Heart left ventricle (tissue), 16 donors: Measurements from ENCODE around the gene OLFM2. TPM values are rescaled to one million over a fixed set of nuclear protein-coding genes. Genes with fewer than 3 reads are reported as not detected.

Experiments
- ATAC-seq, 4 donors: fragments of 200-7000 bp; cut with Tn5 transposase; one replicate each; pipeline ENCODE4 v1.9.1; 2020 to 2022; ENCODE audit warnings: moderate library complexity in 4 of 4, mild to moderate bottlenecking in 3 of 4, moderate number of reproducible peaks in 1 of 4
- DNase-seq, 5 donors: peaks; one replicate each; pipeline ENCODE4 v3.0.0-alpha.2; 2020
- H3K27ac ChIP-seq, 12 donors: fragments of 200-600 bp; sonication (generic) in 4 of 12; one replicate each; pipeline versions ENCODE4 v1.5.0 to v1.8.0; 2016 to 2022; ENCODE audit warnings: mild to moderate bottlenecking in 2 of 12
- H3K27me3 ChIP-seq, 9 donors: fragments of 200-600 bp; sonication (generic) in 2 of 9; one replicate each; pipeline versions ENCODE4 v1.5.1 to v1.8.0; 2016 to 2022; ENCODE audit warnings: mild to moderate bottlenecking in 3 of 9
- H3K36me3 ChIP-seq, 9 donors: fragments of 200-600 bp; sonication (generic) in 2 of 9; one replicate each; pipeline versions ENCODE4 v1.5.0 to v1.8.0; 2018 to 2022; ENCODE audit warnings: mild to moderate bottlenecking in 2 of 9
- H3K4me1 ChIP-seq, 12 donors: fragments of 200-600 bp; sonication (generic) in 4 of 12; one replicate each; pipeline versions ENCODE4 v1.5.0 to v1.8.0; 2016 to 2022; ENCODE audit warnings: mild to moderate bottlenecking in 3 of 12
- H3K4me3 ChIP-seq, 12 donors: fragments of 200-600 bp; sonication (generic) in 4 of 12; one replicate each; pipeline versions ENCODE4 v1.5.0 to v1.8.0; 2017 to 2022; ENCODE audit warnings: mild to moderate bottlenecking in 9 of 12, moderate library complexity in 4 of 12
- H3K9me3 ChIP-seq, 12 donors: fragments of 200-600 bp; sonication (generic) in 4 of 12; one replicate each; pipeline versions ENCODE4 v1.5.0 to v1.8.0; 2016 to 2022; ENCODE audit warnings: mild to moderate bottlenecking in 1 of 12
- POLR2A ChIP-seq, 2 donors: fragments of 450-650 bp; IDR thresholded peaks; one replicate each; pipeline ENCODE4 v1.6.1; 2017; ENCODE audit warnings: antibody characterized with exemption in 2 of 2, mild to moderate bottlenecking in 2 of 2, moderate library complexity in 2 of 2
- WGBS, 4 donors: extraction: QIAGEN DNeasy Blood & Tissue Kit in 2 of 4; methylation state at CpG; one replicate each; pipeline versions ENCODE4 v1.1.5 to v1.1.7; 2013 to 2018; 5-methylcytosine and 5-hydroxymethylcytosine counted together
- intact Hi-C, 10 donors: fragments of 100-400 bp; cut with DNase I; formaldehyde crosslinking; loops; one replicate each; pipeline versions ENCODE4 v1.11.1 to v1.14.2; 2022
- polyA plus RNA-seq, 2 donors: library from polyadenylated mRNA; stranded (reverse); fragments of 200-250 nt; gene quantifications; one replicate each; pipeline ENCODE4 v1.2.3, GENCODE V29; 2013
- total RNA-seq, 9 donors: library from RNA; depleted of rRNA in 2 of 9; stranded (reverse); fragments of >200 nt in 2 of 9; fragmentation: NEBNext Ultra II Directional in 3 of 9; extraction: Animal tissue kit (Norgen Biotek cat#: 25700) in 3 of 9; gene quantifications; one replicate each; pipeline versions ENCODE4 v1.1.0 to v1.2.4, GENCODE V29; 2016 to 2023
- TF ChIP-seq, protein P1 (sequence below), 12 donors: fragments of 200-600 bp; sonication (generic) in 4 of 12; IDR thresholded peaks; one replicate each; pipeline versions ENCODE4 v1.5.0 to v1.8.0; 2018 to 2022; ENCODE audit warnings: antibody characterized with exemption in 12 of 12, mild to moderate bottlenecking in 5 of 12
- donor health status: ischemic (EF 13 %, LVEDD 7.1; RV severe dilation, severe dysfunction).
- donor health status: healthy with polysubstance abuse.
- donor health status: DM: no; HTN: yes; CAD: no.
- donor health status: DM: no; HTN: no; CAD: no.
- donor health status: ischemic (EF 25% LVEDD 6.9; RV normal size, moderate dysfunction).
- donor health status: ischemic (EF 25% LVEDD 5.7; RV mildly dilated, moderate dysfunction).
- donor health status: healthy.
- donor health status: DM: yes; HTN: yes; CAD: no.
- donor health status: ischemic (EF 35%, LVEDD 5.7; RV mildly dilated, moderate dysfunction).
- donor health status: nonischemic (EF 11% LVEDD 7.7; RV severe dilation, severe dysfunction).
- donor health status: DM: yes; HTN: yes; CAD: no.
- donor health status: PGD.
- donor health status: ischemic (EF 29% LVEDD 5.4; RV normal size, mild dysfunction).
- donor health status: nonischemic (EF 23%, LVEDD 6.1; RV moderate dilation, normal function).

Gene OLFM2
- total and polyA plus RNA-seq, 11 donors = 0.67 to 4.6 (median 2.4) TPM

DNA sequence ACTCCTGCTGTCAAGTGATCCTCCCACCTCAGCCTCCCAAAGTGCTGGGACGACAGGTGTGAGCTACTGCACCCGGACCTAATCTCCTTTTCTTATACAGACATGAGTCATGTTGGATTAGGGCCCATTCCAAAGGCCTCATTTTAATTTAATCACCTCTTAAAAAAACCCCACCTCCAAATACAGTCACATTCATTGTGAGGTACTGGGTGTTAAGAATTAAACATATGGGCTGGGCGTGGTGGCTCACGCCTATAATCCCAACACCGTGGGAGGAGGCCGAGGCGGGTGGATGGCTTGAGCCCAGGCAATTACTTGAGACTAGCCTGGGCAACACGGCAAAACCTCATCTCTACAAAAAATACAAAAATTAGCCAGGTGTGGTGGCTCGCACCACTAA lies 54.6 kb downstream of the OLFM2 start:
- no peaks in the 10 kb centered on the region for H3K36me3 ChIP-seq
- intact Hi-C loops = no loop called here
- no peak for ATAC-seq
- no peak for TF ChIP-seq POLR2A (IDR thresholded peaks at IDR 0.05)
- TF ChIP-seq, protein P1, sequence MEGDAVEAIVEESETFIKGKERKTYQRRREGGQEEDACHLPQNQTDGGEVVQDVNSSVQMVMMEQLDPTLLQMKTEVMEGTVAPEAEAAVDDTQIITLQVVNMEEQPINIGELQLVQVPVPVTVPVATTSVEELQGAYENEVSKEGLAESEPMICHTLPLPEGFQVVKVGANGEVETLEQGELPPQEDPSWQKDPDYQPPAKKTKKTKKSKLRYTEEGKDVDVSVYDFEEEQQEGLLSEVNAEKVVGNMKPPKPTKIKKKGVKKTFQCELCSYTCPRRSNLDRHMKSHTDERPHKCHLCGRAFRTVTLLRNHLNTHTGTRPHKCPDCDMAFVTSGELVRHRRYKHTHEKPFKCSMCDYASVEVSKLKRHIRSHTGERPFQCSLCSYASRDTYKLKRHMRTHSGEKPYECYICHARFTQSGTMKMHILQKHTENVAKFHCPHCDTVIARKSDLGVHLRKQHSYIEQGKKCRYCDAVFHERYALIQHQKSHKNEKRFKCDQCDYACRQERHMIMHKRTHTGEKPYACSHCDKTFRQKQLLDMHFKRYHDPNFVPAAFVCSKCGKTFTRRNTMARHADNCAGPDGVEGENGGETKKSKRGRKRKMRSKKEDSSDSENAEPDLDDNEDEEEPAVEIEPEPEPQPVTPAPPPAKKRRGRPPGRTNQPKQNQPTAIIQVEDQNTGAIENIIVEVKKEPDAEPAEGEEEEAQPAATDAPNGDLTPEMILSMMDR (IDR thresholded peaks at IDR 0.05) = no peak
- no peak for DNase-seq
- H3K27ac ChIP-seq = no peak overlapping the region
- no peaks in the 10 kb centered on the region for H3K9me3 ChIP-seq
- no peak overlapping the region for H3K4me3 ChIP-seq
- 81 to 90% (median 84%) methylated on average over 9 of the region's 9 CpGs for whole genome bisulfite sequencing, 4 donors
- H3K27me3 ChIP-seq = peaks cover 0 to 7% (median 0%) of the 10 kb centered on the region in 9 donors
- no peaks in the 10 kb centered on the region for H3K4me1 ChIP-seq

DNA sequence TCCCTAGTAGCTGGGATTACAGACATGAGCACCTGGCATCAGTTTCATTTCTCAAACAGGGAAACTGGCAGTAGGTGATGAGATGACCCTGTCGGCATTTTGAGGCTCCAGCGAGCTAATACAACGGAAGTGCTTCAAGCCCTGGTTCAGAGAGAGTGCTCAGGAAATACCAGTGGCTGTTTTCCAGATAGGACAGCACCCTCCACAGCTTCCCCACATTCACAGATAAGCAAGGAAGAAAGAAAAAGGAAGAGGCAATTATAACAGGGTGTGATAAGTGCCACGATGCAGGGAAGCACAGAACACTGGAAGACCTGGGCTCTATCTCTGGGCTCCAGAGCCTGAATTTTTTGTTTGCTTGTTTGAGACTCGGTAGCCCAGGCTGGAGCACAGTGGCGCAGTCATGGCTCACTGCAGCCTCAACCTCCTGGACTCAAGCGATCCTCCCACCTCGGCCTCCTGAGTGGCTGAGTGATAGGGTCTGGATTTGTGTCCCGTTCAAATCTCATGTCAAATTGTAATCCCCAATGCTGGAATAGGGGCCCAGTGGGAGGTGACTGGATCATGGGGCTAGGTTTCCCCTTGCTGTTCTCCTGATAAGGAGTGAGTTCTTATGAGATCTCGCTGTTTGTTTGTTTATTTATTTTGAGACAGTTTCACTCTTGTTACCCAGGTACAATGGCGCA lies 57.7 kb downstream of the OLFM2 start:
- H3K9me3 ChIP-seq = no peaks in the 10 kb centered on the region
- WGBS, 4 donors = 53 to 58% (median 57%) methylated on average over 11 of the region's 11 CpGs
- peaks cover 0 to 13% (median 0%) of the 10 kb centered on the region in 9 donors for H3K27me3 ChIP-seq
- H3K36me3 ChIP-seq = no peaks in the 10 kb centered on the region
- no peak for TF ChIP-seq POLR2A (IDR thresholded peaks at IDR 0.05)
- TF ChIP-seq, protein P1 (IDR thresholded peaks at IDR 0.05) = no peak
- DNase-seq (no peak), ATAC-seq (no peak)
- H3K27ac ChIP-seq = no peak overlapping the region
- intact Hi-C loops = no loop called here
- no peak overlapping the region for H3K4me3 ChIP-seq
- H3K4me1 ChIP-seq = no peaks in the 10 kb centered on the region

DNA sequence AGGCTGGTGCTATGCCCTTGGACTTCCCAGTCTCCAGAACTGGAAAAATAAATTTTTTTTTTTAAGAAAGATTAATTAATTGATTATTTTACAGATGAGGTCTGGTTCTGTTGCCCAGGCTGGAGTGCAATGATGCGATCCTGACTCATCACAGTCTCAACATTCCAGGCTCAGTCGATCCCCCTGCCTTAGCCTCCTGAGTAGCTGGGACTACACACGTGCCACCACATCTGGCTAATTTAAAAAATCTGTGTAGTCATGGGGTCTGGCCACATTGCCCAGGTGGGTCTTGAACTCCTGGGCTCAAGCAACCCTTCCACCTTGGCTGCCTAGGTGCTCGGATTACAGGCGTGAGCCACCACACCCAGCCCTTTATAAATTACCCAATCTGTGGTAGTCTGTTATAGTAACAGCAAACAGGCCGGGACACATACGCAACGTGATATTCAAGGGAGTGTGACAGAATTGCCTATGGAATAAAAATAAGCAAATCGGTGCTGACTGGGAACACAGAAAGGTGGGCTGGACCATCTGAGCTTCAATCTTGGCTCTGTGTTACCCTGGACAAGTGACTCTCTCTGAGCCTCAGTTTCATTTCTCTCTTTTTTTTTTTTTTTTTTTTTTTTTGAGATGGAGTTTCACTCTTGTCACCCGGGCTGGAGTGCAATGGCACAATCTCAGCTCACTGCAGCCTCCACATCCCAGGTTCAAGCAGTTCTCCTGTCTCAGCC lies 58.4 kb downstream of the OLFM2 start:
- H3K4me1 ChIP-seq = no peaks in the 10 kb centered on the region
- no peak for TF ChIP-seq POLR2A (IDR thresholded peaks at IDR 0.05)
- TF ChIP-seq, protein P1 (IDR thresholded peaks at IDR 0.05) = no peak
- intact Hi-C loops = no loop called here
- H3K9me3 ChIP-seq = no peaks in the 10 kb centered on the region
- ATAC-seq (no peak), DNase-seq (no peak)
- no peak overlapping the region for H3K27ac ChIP-seq
- H3K4me3 ChIP-seq = no peak overlapping the region
- H3K36me3 ChIP-seq = no peaks in the 10 kb centered on the region
- WGBS, 4 donors = 83 to 87% (median 85%) methylated on average over 10 of the region's 10 CpGs
- H3K27me3 ChIP-seq = peaks cover 0 to 17% (median 0%) of the 10 kb centered on the region in 9 donors

DNA sequence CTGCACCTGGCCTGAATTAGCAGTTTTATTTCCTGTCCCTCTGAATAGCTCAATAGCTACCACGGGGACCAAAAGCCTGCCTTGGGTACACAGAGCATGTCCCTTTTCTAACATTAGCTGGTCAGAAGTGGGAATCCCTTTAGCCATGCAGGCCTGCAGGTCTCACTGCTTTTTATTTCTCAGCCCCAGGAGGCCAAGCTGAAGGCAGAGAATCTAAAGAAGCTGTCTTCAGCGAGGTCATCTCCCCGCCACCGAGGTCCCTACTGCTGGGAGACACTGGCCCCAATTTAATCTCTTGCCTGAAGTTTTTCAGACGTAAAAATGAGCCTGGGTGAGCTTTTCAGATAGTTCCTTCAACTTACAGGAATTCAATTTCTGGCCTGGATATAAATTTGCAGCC lies 60.5 kb downstream of the OLFM2 start:
- no peaks in the 10 kb centered on the region for H3K36me3 ChIP-seq
- ATAC-seq (no peak), DNase-seq (no peak)
- H3K4me1 ChIP-seq = no peaks in the 10 kb centered on the region
- no peak overlapping the region for H3K4me3 ChIP-seq
- no peaks in the 10 kb centered on the region for H3K9me3 ChIP-seq
- peaks cover 0 to 20% (median 0%) of the 10 kb centered on the region in 9 donors for H3K27me3 ChIP-seq
- H3K27ac ChIP-seq = no peak overlapping the region
- intact Hi-C loops = no loop called here
- 50 to 58% (median 54%) methylated on average over 5 of the region's 5 CpGs for whole genome bisulfite sequencing, 4 donors
- TF ChIP-seq POLR2A (IDR thresholded peaks at IDR 0.05) = no peak
- TF ChIP-seq, protein P1 (IDR thresholded peaks at IDR 0.05) = no peak
